B cell (primary cell): ENCODE measurements around the gene NPIPA7.
"Not testable (repeated sequence)": the region's sequence is repeated elsewhere in the genome, so short reads cannot be mapped to it uniquely, and the experiment has no call there.

ENCODE experiments used
- CTCF ChIP-seq: fragments of 200-600 bp; IDR thresholded peaks from one replicate; pipeline ENCODE4 v1.8.0; 2022; ENCODE audit warnings: antibody characterized with exemption, mild to moderate bottlenecking
- EZH2 ChIP-seq: IDR thresholded peaks from 2 replicates; pipeline ENCODE4 v1.6.1; 2012; ENCODE audit warnings: borderline replicate concordance, low read depth, mild to moderate bottlenecking, moderate library complexity, low read length; ENCODE audit not compliant: insufficient read depth, poor library complexity, severe bottlenecking

- TF ChIP-seq CTCF, EZH2: not testable (repeated sequence)
Measured at GRCh38 chr16:16358539-16359240, 20.2 kb upstream of the NPIPA7 start.
